HG03025 (cell line): ENCODE data around the gene NLRP9.

Source experiments
- ATAC-seq: cut with Tn5 transposase; IDR thresholded peaks from one replicate; pipeline ENCODE4 v1.9.1; 2021; ENCODE audit warnings: mild to moderate bottlenecking, moderate library complexity; ENCODE audit not compliant: unreplicated experiment, low FRiP score

Gene NLRP9

GRCh38 chr19:55704494-55705245 lies 33.5 kb downstream of the NLRP9 start:
- no peak for ATAC-seq

DNA sequence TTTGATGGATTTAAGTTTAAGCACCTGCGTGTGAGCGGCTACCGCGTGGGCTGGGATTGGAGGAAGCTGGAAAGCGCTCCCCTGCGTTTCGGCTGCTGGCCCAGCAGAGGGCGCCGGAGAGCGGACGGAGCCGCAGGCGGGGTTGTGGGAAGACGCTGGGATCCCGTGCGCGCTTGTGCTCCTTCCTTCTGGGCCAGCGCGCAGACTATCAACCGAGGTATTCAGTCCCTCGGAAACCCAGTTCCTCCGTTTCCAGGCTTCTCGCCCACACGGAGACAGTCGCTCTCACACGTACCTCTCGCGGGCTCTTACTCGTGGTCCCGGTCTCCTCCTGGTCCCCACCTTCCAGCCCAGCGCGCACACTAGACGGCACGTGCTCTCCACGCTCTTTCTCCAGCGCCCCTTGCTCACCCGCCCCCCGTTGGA lies 34.4 kb downstream of the NLRP9 start:
- ATAC-seq: no peak

- ATAC-seq: no peak
These were observed 36.0 kb downstream of the NLRP9 start for GRCh38 chr19:55702131-55702627.

DNA sequence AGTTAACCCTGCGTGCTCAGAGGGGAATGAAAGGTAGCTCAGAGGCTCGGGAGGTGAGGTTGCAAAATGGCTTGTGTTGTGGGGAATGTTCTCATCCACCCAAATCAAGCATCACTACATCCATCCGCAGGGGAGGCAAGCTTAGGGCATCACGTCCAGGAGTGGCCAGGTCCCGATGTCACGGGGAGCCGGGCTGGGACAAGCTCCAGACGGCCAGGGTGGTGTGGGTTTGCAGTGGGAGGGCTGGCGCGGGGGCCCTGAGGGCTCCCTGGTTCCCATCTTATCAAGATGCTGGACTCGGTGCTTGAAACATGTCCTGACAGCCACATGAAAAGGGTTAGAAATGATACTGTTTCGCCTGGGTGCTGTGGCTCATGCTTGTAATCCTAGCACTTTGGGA lies 37.4 kb downstream of the NLRP9 start:
- ATAC-seq: no peak

DNA sequence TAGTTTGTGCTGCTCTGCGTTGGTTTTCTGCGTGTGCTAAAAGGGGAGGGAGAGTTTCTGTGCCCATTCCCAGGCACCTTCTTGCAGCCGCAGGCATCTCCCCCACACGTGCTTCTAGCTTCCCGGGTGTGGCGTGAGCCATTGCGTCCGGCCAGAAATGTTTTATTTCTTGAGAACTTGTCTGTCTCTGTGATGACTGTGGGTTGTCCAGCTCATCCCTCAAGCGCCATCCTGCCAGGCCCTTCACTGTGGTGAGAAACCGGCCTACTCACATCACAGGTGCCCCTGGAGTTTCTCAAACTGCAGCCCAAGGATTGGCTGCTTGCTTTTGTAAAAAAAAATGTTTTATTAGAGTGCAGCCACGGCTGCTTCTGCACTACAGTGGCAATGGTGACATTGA lies 39.0 kb downstream of the NLRP9 start:
- ATAC-seq: no peak

DNA sequence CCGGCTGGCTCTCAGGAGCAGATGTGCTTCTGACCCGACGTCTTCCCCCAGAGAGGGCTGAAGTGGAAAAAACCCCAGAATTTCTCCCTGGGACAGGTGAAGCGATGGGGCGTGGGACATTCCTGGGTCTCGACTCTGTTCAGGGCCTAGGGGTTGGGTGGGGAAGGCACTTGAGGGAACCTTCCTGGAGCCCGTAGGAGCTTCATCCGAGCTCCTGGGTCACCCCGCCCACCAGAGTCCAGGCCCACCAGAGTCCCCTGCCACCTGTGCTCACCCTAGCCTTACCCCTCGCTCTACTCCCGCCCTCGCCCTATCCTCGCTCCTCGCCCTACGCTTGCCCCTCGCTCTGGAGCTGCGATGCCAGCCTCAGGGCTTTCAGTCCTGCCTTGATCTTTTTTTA lies 39.9 kb downstream of the NLRP9 start:
- ATAC-seq: no peak

GRCh38 chr19:55697698-55698097 lies 40.5 kb downstream of the NLRP9 start:
- no peak for ATAC-seq

DNA sequence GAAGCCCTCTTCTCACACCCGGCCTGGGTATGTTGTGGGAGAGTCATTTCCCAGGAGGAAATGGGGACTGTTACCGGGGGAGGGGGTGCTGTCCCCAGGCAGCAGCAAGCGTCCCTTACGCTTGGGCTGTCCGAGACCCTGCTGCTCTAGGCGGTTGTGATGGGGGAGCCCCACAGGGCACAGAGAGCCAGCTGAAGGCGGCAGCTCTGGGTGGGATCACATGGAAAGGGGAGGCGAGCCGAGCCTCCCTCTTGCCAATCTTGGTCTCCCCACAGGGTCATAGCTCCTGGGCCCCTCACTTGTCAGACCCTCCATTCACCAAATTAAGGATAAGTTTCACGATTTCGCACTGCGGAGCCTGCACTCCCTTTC lies 41.1 kb downstream of the NLRP9 start:
- ATAC-seq: no peak

DNA sequence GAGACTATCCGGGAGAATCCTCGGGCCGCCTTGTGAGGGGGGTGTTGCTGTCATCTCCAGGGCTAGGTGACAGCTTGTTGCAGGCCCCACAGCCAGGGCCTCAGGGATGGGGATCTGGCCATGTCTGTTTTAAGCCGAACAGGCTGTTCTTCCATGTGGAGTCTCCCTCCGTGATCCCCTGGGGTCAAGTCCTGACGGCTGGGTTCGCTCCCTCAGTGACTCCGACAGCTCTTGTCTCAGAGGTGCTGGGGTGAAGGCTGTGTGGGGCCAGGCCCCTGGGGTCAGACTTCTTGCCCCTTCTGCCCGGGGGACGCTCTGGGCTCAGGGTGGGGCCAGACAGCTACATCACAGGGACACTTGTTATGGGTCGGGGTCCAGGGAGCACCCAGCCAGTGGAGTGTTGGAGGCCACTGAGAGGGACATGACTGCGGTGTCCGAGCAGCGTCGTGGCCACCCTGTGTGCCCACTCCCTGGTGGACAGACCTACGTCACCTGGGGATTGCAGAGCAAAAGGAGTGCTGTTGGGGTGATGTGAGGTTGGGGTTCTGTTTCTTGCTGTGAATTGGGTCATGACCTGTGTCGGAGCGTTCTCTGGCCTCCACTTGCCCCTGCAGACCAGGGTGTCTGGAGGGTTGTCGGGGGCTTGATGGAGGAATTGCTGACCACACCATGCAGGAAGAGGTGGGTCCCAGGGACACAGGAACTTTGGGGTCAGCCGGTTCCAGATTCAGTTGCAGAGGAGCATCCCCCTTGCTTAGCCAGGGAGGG lies 41.7 kb downstream of the NLRP9 start:
- ATAC-seq: no peak

DNA sequence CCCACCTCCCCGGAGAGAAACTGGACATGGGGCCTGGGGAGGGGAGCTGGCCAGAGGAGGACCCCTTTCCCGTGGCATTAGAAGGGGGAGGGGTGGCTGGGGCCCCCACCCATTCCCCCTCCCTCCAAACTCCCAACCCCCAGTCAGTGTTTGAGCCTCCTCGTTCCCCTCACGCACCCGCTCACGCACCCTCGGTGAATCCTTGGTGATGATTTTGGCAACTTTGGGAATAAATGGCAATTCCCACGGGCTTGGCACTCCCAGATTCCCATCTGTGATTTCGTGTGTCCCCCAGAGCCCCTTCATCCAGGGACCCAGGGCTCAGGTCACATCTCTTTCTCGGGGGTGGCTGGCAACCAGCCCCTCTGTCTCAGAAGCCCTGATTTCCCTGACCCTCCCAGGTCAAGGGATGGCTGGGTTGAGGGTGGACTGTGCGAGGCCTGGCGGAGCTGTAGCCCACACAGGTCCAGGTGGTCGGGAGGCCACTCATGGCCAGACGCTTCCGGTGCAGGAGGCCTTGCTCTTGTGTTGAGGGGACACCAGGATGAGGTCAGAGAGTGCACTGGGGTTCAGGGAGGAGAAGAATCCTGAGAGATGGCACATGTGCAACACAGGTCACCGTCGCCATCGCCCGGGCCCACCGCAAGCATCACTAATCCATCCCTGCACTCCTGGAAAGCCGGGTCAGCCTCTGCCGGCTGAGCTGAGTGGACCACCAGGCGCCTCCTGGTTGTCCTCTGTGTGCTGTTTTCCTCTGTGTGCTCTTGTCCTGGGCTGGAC lies 42.5 kb downstream of the NLRP9 start:
- no peak for ATAC-seq

- no peak for ATAC-seq
These were observed 43.3 kb downstream of the NLRP9 start for GRCh38 chr19:55694656-55695491.

GRCh38 chr19:55694241-55694655 lies 44.0 kb downstream of the NLRP9 start:
- ATAC-seq: no peak

- no peak for ATAC-seq
These were observed 44.7 kb downstream of the NLRP9 start for GRCh38 chr19:55693336-55693974.

GRCh38 chr19:55692681-55693081 lies 45.5 kb downstream of the NLRP9 start:
- no peak for ATAC-seq

GRCh38 chr19:55691561-55692481 lies 46.4 kb downstream of the NLRP9 start:
- ATAC-seq: no peak

DNA sequence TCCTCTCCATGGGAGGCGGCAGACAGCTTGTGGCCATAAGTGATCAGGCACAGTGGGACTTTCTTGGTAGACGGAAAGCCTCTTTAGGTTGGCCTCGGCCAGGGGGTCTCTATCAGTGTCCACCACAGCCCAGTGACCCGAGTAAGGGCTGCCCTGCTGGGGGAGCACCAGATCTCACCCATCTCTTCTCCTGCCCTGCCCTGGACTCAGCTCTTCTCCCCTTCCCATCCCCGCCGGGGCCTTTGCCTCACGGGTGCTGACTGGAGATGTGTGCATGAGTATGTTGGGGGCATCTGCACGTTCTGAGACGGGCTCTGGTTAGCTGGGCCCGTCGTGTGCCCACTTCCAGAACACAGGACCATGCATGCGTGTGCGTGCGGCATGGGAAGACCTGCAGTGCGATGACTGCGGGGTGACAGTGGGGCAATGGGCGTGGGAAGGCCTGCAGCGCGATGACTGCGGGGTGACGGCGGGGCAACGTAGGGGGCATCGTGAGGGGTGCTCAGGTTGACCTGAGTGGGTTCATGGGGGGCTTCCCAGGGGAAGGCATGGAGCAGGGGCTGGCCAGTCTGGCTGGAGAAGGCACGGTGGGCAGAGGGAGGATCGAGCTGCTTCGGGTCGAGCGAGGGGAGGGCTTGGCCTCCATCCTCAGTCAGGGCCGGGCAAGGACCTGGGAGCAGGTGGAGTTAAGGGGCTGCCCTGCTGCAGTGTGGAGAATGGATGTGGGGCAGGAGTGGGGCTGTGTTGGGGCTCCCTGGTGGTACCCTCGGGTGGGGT lies 47.2 kb downstream of the NLRP9 start:
- ATAC-seq: no peak

GRCh38 chr19:55690109-55690768 lies 48.0 kb downstream of the NLRP9 start:
- no peak for ATAC-seq
